ENCODE data around the gene TMEM248.
"Not testable (repeated sequence)": the region's sequence is repeated elsewhere in the genome, so short reads cannot be mapped to it uniquely, and the experiment has no call there.

Gene TMEM248

GRCh38 chr7:66952343-66953043 lies 31.5 kb downstream of the TMEM248 start:
- TF ChIP-seq GATA1 (IDR thresholded peaks at IDR 0.05; ENCODE audit: low read depth, low read length) = no peak
- TF ChIP-seq POLR2A (IDR thresholded peaks at IDR 0.05; ENCODE audit: low read length) = no peak
- no peak for DNase-seq

DNA sequence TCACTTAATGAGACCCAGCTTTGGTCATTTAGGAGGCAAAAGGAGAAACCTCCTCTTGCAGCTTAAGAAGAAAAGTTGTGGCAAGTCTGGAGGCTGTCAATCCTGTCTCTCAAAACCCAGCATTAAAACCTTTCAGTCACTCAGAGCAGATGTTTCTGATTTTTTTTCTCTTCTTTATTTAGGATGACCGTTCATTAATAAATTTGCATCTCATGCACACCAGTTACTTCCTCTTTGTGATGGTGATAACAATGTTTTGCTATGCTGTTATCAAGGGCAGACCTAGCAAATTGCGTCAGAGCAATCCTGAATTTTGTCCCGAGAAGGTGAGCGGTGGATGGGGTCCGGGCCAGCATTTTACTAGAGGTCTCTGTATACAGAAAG lies 32.0 kb downstream of the TMEM248 start:
- DNase-seq = no peak
- no peak for TF ChIP-seq POLR2A (IDR thresholded peaks at IDR 0.05; ENCODE audit: low read length)
- no peak for TF ChIP-seq GATA1 (IDR thresholded peaks at IDR 0.05; ENCODE audit: low read depth, low read length)

DNA sequence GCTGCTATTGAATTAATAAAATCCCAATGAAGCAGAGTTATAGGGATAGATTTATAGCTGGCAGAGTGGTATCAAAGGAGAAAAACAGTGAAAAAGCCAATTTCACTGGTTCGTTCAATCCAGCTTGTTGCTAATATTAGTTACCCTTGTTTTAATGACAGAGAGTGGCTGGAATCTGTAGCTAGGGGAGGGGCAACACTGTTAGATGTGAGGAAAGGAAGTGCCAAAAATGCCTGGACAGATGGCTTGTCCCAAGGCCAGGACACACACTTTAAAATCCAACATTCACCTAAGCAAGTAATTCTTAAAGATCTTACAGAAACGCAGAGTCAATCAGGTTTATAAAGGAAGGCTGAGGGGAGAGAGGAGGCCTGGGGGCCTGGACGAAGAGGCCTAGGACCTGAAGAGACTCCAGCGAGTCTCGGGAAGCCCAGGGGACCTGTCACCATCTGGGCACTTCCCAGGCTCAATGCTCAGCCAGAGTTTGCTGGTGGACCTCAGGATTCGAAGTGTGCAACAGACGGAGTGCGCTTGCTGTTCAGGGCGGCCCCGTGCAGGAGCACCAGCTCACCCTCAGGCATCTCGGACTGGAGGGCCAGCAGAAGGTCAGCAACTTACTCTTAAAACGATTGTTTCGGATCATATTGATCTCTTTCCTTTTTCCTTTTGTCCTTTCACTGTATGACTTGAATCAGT lies 36.7 kb downstream of the TMEM248 start:
- no peak for TF ChIP-seq GATA1 (IDR thresholded peaks at IDR 0.05; ENCODE audit: low read depth, low read length)
- TF ChIP-seq POLR2A (IDR thresholded peaks at IDR 0.05; ENCODE audit: low read length) = no peak
- no peak for DNase-seq

- no peak for DNase-seq
- TF ChIP-seq GATA1 (IDR thresholded peaks at IDR 0.05; ENCODE audit: low read depth, low read length) = no peak
- no peak for TF ChIP-seq POLR2A (IDR thresholded peaks at IDR 0.05; ENCODE audit: low read length)
Measured at GRCh38 chr7:66958538-66959350, 37.7 kb downstream of the TMEM248 start.

DNA sequence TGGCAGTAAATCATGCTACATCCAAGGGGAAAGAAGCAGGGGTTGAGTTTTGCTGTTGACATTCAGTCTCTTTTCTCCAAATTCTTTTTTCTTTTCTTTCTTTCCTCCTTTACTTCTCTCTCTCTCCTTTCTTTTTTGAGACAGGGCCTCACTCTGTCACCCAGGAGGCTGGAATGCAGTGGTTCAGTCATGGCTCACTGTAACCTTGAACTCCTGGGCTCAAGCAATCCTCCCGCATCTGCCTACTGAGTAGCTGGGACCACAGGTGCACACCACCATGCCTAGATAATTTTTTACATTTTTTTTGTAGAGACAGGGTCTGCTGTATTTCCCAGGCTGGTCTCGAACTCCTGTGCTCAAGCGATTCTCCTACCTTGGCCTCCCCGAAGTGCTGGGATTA lies 39.2 kb downstream of the TMEM248 start:
- TF ChIP-seq GATA1 (IDR thresholded peaks at IDR 0.05; ENCODE audit: low read depth, low read length) (no peak), POLR2A (IDR thresholded peaks at IDR 0.05; ENCODE audit: low read length) (no peak)
- DNase-seq = no peak

DNA sequence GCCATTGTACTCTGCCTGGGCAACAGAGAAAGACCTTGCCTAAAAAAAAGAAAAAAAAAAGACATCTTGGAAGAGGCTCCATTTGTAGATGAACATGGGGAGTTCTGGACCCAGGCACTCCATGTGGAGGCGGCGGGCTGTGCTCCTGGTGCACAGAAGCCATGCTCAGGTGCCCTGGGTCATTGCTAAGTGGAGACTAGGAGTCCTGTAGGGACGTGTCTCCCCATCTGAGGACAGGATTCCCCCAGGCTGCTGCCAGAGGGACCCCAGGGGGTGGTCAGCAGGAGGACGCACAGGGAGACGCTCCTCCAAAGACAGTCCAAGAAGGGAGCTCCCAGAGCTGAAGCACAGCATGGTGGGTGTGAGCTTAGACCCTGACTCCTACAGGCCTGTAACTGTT lies 40.1 kb downstream of the TMEM248 start:
- DNase-seq = no peak
- TF ChIP-seq GATA1 (IDR thresholded peaks at IDR 0.05; ENCODE audit: low read depth, low read length) (no peak), POLR2A (IDR thresholded peaks at IDR 0.05; ENCODE audit: low read length) (no peak)

GRCh38 chr7:66964411-66964810 lies 43.4 kb downstream of the TMEM248 start:
- TF ChIP-seq POLR2A (IDR thresholded peaks at IDR 0.05; ENCODE audit: low read length) = no peak
- TF ChIP-seq GATA1 (IDR thresholded peaks at IDR 0.05; ENCODE audit: low read depth, low read length) = no peak
- no peak for DNase-seq

DNA sequence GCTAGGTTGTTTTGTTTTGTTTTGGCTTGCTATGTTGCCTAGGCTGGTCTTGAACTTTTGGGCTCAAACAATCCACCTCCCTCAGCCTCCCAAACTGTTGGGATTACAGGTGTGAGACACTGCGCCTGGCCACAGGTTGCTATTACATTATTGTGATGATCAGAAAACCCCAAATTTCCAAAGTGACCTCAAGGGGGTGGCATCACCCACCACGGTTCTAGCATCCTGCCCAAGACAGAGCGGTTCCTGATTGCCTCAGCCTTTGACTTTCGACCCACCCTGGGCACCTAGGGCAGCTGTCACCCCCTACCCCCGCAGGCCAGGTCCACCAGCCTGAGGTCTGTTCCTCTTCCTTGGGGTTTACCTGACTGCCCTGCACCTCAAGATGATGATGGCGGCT lies 46.0 kb downstream of the TMEM248 start:
- no peak for DNase-seq
- TF ChIP-seq POLR2A (IDR thresholded peaks at IDR 0.05; ENCODE audit: low read length) = no peak
- no peak for TF ChIP-seq GATA1 (IDR thresholded peaks at IDR 0.05; ENCODE audit: low read depth, low read length)

DNA sequence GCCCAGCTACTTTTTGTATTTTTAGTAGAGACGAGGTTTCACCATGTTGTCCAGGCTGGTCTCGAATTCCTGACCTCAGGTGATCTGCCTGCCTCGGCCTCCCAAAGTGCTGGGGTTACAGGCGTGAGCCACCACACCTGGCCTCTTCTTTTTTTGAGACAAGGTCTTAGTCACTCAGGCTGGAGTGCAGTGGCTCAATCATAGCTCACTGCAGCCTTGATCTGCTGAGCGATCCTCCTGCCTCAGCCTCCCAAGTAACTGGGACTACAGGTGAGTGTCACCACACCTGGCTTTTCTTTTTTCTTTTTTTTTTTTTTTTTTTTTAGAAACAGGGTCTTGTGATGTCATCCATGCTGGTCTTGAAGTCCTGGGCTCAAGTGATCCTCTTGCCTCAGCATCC lies 48.0 kb downstream of the TMEM248 start:
- not testable (repeated sequence) for DNase-seq

DNA sequence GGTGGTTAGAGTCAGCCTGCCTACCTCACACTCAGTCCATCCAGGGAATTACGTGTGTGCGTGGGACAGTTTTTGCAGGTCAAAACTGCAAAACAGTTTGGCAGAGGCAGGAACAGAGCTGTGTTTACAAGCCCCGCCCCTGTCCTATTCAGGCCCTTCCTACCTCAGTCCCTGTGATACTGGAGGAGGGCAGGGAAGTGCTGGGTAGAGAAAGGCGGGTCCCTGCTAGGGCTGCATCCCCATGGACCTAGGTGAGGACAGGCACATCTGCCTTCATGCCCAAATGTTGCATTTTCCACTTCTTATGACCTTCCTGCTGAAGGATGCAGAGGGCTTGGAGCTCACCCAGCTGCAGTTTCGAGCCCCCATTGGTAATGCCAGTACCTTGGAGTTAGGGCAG lies 49.3 kb downstream of the TMEM248 start:
- TF ChIP-seq POLR2A (IDR thresholded peaks at IDR 0.05; ENCODE audit: low read length) (no peak), GATA1 (IDR thresholded peaks at IDR 0.05; ENCODE audit: low read depth, low read length) (no peak)
- no peak for DNase-seq

- TF ChIP-seq POLR2A (IDR thresholded peaks at IDR 0.05; ENCODE audit: low read length) (no peak), GATA1 (IDR thresholded peaks at IDR 0.05; ENCODE audit: low read depth, low read length) (no peak)
- DNase-seq = peak in 1 of 2 experiments; percentile 12
Measured at GRCh38 chr7:66974986-66975590, 54.1 kb downstream of the TMEM248 start.

DNA sequence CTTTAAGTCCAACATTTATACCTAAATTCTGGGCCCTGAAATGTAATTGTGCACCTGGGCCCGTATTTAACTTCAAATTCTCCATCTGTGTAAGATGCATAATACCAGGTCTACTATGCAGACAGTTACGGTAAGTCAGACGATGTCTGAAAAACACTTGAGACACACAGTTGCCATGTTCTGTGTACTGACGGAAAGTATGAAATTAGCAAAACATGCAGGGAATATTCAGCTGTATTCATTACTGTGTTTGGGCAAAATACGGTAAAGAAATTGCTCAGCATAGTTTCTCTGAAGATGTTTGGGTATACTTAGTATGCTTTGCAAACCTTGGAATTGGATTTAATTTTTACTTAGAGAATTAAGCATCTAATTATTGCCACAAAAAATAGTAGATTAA lies 57.3 kb downstream of the TMEM248 start:
- not testable (repeated sequence) for DNase-seq

DNA sequence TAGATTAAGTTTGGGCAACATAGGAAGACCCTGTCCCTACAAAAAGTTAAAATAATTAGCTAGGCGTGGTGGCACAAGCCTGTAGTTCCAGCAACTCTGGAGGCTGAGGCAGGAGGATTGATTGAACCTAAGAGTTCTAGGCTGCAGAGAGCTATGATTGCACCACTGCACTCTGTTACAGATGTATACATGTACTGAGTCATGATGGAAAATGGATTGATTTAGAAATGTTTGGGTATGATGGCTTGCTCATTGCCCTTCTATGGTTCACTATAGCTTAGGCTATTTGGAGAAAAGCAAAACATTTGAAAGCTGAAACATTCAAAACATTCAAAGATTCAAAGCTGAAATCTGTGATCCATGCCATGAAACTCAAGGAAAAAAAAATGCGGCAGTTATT lies 58.0 kb downstream of the TMEM248 start:
- not testable (repeated sequence) for DNase-seq

GRCh38 chr7:66980336-66980735 lies 59.3 kb downstream of the TMEM248 start:
- DNase-seq = not testable (repeated sequence)

DNA sequence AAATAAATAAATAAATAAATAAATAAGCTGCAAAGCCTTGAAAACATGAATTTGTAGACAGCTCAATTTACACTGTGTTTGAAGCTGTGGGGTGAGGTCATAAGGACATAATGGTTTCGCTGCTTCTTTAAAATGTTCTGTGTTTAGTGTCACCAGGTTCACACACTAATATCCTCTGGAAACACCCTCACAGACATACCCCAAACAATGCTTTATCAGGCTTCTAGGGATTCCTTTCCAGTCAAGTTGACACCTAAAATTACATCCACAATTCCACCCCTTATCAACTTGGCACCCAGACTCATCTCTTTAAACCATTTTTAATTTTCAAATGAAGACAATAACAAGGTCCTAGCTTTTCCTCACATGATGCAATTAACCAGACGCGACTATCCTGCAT lies 68.5 kb downstream of the TMEM248 start:
- DNase-seq = not testable (repeated sequence)

GRCh38 chr7:66994051-66994450 lies 73.0 kb downstream of the TMEM248 start:
- not testable (repeated sequence) for DNase-seq

GRCh38 chr7:66994691-66995049 lies 73.6 kb downstream of the TMEM248 start:
- peak; percentile 84 to 85 for DNase-seq
